Brain microvascular endothelial cell (primary cell): ENCODE results near the gene DGKB.

Experiments used
- DNase-seq: peaks from one replicate; pipeline ENCODE4 v3.0.0-alpha.2; 2020
- H3K27ac ChIP-seq: fragments of 250-450 bp; sonication (Bioruptor Pico); 2 replicates; pipeline ENCODE4 v1.5.1; 2020; ENCODE audit warnings: mild to moderate bottlenecking, moderate library complexity
- H3K27me3 ChIP-seq: fragments of 250-450 bp; sonication (Bioruptor Pico); replicated peaks from 2 replicates; pipeline ENCODE4 v1.5.1; 2020; ENCODE audit warnings: mild to moderate bottlenecking
- H3K36me3 ChIP-seq: fragments of 250-450 bp; sonication (Bioruptor Pico); replicated peaks from 2 replicates; pipeline ENCODE4 v1.5.1; 2020; ENCODE audit warnings: mild to moderate bottlenecking
- H3K4me3 ChIP-seq: 2 replicates; pipeline ENCODE4 v1.5.1; 2011; ENCODE audit warnings: low read depth, mild to moderate bottlenecking, control low read depth, low read length, moderate library complexity
- CTCF ChIP-seq: IDR thresholded peaks from 2 replicates; pipeline ENCODE4 v1.5.1; 2011; ENCODE audit warnings: low read depth, mild to moderate bottlenecking, moderate library complexity, low read length, control low read depth, inconsistent platforms; ENCODE audit errors: missing control alignments
- in situ Hi-C: cut with HindIII; loops from 2 replicates; pipeline ENCODE4 v1.10.0; 2017; ENCODE audit warnings: low sequenced_read_pairs, low pct_ligation_motif_present

DGKB gene

GRCh38 chr7:14424675-14425074, 477.9 kb downstream of the DGKB start:
- in situ Hi-C loops, result no loop called here
- Histone ChIP-seq H3K36me3 (no peaks in the 10 kb centered on the region), H3K27me3 (no peaks in the 10 kb centered on the region), H3K4me3 (no peak overlapping the region), H3K27ac (no peak overlapping the region)
- no peak for DNase-seq
- no peak for TF ChIP-seq CTCF

- TF ChIP-seq CTCF, result no peak
- no peak for DNase-seq
- Histone ChIP-seq H3K36me3 (no peaks in the 10 kb centered on the region), H3K27me3 (no peaks in the 10 kb centered on the region), H3K27ac (no peak overlapping the region), H3K4me3 (no peak overlapping the region)
- in situ Hi-C loops, result no loop called here
These were observed 481.8 kb downstream of the DGKB start for GRCh38 chr7:14420768-14421167.

- no peak overlapping the region for H3K4me3 ChIP-seq
- H3K27ac ChIP-seq, result no peak overlapping the region
- in situ Hi-C loops, result no loop called here
- H3K36me3 ChIP-seq, result no peaks in the 10 kb centered on the region
- DNase-seq, result no peak
- TF ChIP-seq CTCF, result no peak
- H3K27me3 ChIP-seq, result no peaks in the 10 kb centered on the region
These were observed 483.0 kb downstream of the DGKB start for GRCh38 chr7:14419531-14419930.

- no peak for DNase-seq
- H3K36me3 ChIP-seq, result no peaks in the 10 kb centered on the region
- no peak overlapping the region for H3K27ac ChIP-seq
- in situ Hi-C loops, result no loop called here
- TF ChIP-seq CTCF, result no peak
- H3K4me3 ChIP-seq, result no peak overlapping the region
- H3K27me3 ChIP-seq, result no peaks in the 10 kb centered on the region
These were observed 483.9 kb downstream of the DGKB start for GRCh38 chr7:14418633-14419032.

GRCh38 chr7:14414274-14414986, 488.1 kb downstream of the DGKB start:
- Histone ChIP-seq H3K27ac (no peak overlapping the region), H3K27me3 (no peaks in the 10 kb centered on the region), H3K36me3 (no peaks in the 10 kb centered on the region), H3K4me3 (no peak overlapping the region)
- in situ Hi-C loops, result no loop called here
- no peak for TF ChIP-seq CTCF
- DNase-seq, result no peak

GRCh38 chr7:14407246-14408015, 495.1 kb downstream of the DGKB start:
- in situ Hi-C loops, result no loop called here
- no peak for TF ChIP-seq CTCF
- H3K27ac ChIP-seq, result no peak overlapping the region
- H3K27me3 ChIP-seq, result no peaks in the 10 kb centered on the region
- no peaks in the 10 kb centered on the region for H3K36me3 ChIP-seq
- no peak for DNase-seq
- no peak overlapping the region for H3K4me3 ChIP-seq
